Endodermal cell (in vitro differentiated cells): ENCODE results near the gene ROR2. TPM values are rescaled to one million over a fixed set of nuclear protein-coding genes. Genes with fewer than 3 reads are reported as not detected.

ENCODE experiments used
- DNase-seq: peaks from one replicate; pipeline ENCODE4 v3.0.0-alpha.2; 2017
- H3K27ac ChIP-seq: 2 replicates; pipeline ENCODE4 v1.5.1; 2013; ENCODE audit warnings: mild to moderate bottlenecking, low read depth, low read length, moderate library complexity
- H3K27me3 ChIP-seq: 2 replicates; pipeline ENCODE4 v1.6.1; 2013; ENCODE audit warnings: mild to moderate bottlenecking, low read length, moderate library complexity; ENCODE audit not compliant: insufficient read depth, control insufficient read depth, poor library complexity, severe bottlenecking
- H3K36me3 ChIP-seq: 2 replicates; pipeline ENCODE4 v1.7.0; 2013; ENCODE audit warnings: mild to moderate bottlenecking, low read length, moderate library complexity; ENCODE audit not compliant: control insufficient read depth, insufficient read depth
- H3K4me1 ChIP-seq: one replicate; pipeline ENCODE4 v1.7.0; 2013; ENCODE audit warnings: low read length; ENCODE audit not compliant: control insufficient read depth, insufficient read depth
- H3K4me3 ChIP-seq: 2 replicates; pipeline ENCODE4 v1.5.1; 2013; ENCODE audit warnings: mild to moderate bottlenecking, low read length, moderate library complexity
- H3K9ac ChIP-seq: 2 replicates; pipeline ENCODE4 v1.6.1; 2013; ENCODE audit warnings: mild to moderate bottlenecking, low read length, moderate library complexity; ENCODE audit not compliant: poor library complexity, severe bottlenecking; ENCODE audit errors: extremely low read depth
- H3K9me3 ChIP-seq: 2 replicates; pipeline ENCODE4 v1.6.1; 2013; ENCODE audit warnings: mild to moderate bottlenecking, low read length, moderate library complexity; ENCODE audit not compliant: control insufficient read depth
- H3K27ac Mint-ChIP-seq: 2 replicates; pipeline ENCODE4 v1.8.0; 2020; ENCODE audit warnings: mixed read lengths
- H3K27me3 Mint-ChIP-seq: 2 replicates; pipeline ENCODE4 v1.8.0; 2021; ENCODE audit warnings: mild to moderate bottlenecking, mixed read lengths; ENCODE audit not compliant: insufficient read depth
- H3K36me3 Mint-ChIP-seq: 2 replicates; pipeline ENCODE4 v1.8.0; 2020; ENCODE audit warnings: low read depth, mixed read lengths
- H3K4me1 Mint-ChIP-seq: 2 replicates; pipeline ENCODE4 v1.8.0; 2020; ENCODE audit warnings: mixed read lengths
- H3K4me3 Mint-ChIP-seq: 2 replicates; pipeline ENCODE4 v1.8.0; 2020; ENCODE audit warnings: mild to moderate bottlenecking, moderate library complexity, mixed read lengths
- H3K9me3 Mint-ChIP-seq: 2 replicates; pipeline ENCODE4 v1.8.0; 2020; ENCODE audit warnings: mild to moderate bottlenecking, mixed read lengths
- WGBS, 2 experiments: methylation state at CpG; one replicate each; pipeline versions ENCODE4 v1.1.5 to v1.1.7; 2013; ENCODE audit warnings: missing lambda C conversion rate in 2 of 2, mixed read lengths in 1 of 2; ENCODE audit not compliant: insufficient coverage in 1 of 2, insufficient read length in 1 of 2; 5-methylcytosine and 5-hydroxymethylcytosine counted together
- total RNA-seq, 2 donors: library from RNA; stranded (reverse); fragmentation: NEBNext Ultra II Directional in 1 of 2; extraction: Animal tissue kit (Norgen Biotek cat#: 25700) in 1 of 2; gene quantifications; 2 replicates in 1 of 2; 3 replicates in 1 of 2; pipeline ENCODE4 v1.2.1, GENCODE V29; 2021
- TF ChIP-seq, protein P1 (sequence below): fragments of 200-600 bp; sonication (generic); conservative IDR thresholded peaks from 2 replicates; pipeline ENCODE4 v1.5.0; 2021; ENCODE audit warnings: antibody characterized with exemption, mild to moderate bottlenecking

Gene ROR2
- total RNA-seq, 2 donors from 2014 or later, result 104 to 160 TPM

DNA sequence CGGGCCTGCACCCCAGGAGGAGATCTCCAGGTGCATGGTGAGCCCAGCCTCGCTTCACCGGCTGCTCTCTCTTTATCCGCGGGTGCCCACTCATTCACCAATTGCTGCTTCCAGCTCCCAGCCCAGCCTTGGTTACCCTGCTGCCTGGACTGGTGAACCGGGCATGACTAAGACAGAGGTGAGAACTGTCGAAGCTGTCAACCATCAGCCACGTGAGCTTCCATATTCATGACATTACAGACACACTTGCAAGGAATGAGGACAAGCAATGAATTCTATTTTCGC is 220.5 kb downstream of the ROR2 start:
- no peak overlapping the region for H3K4me3 Mint-ChIP-seq
- H3K27me3 Mint-ChIP-seq, result no peaks in the 10 kb centered on the region
- TF ChIP-seq, protein P1, sequence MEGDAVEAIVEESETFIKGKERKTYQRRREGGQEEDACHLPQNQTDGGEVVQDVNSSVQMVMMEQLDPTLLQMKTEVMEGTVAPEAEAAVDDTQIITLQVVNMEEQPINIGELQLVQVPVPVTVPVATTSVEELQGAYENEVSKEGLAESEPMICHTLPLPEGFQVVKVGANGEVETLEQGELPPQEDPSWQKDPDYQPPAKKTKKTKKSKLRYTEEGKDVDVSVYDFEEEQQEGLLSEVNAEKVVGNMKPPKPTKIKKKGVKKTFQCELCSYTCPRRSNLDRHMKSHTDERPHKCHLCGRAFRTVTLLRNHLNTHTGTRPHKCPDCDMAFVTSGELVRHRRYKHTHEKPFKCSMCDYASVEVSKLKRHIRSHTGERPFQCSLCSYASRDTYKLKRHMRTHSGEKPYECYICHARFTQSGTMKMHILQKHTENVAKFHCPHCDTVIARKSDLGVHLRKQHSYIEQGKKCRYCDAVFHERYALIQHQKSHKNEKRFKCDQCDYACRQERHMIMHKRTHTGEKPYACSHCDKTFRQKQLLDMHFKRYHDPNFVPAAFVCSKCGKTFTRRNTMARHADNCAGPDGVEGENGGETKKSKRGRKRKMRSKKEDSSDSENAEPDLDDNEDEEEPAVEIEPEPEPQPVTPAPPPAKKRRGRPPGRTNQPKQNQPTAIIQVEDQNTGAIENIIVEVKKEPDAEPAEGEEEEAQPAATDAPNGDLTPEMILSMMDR, result no peak
- Histone ChIP-seq H3K27ac (no peak overlapping the region), H3K4me1 (no peaks in the 10 kb centered on the region), H3K9ac (no peak overlapping the region), H3K4me3 (no peak overlapping the region), H3K36me3 (peaks cover 98% of the 10 kb centered on the region), H3K27me3 (no peaks in the 10 kb centered on the region), H3K9me3 (no peaks in the 10 kb centered on the region)
- H3K4me1 Mint-ChIP-seq, result no peaks in the 10 kb centered on the region
- H3K36me3 Mint-ChIP-seq, result peaks cover 82% of the 10 kb centered on the region
- H3K9me3 Mint-ChIP-seq, result no peaks in the 10 kb centered on the region
- H3K27ac Mint-ChIP-seq, result no peak overlapping the region
- WGBS, 2 experiments, result 96% methylated on average over 7 to 9 of the region's 9 CpGs
- DNase-seq, result no peak

DNA sequence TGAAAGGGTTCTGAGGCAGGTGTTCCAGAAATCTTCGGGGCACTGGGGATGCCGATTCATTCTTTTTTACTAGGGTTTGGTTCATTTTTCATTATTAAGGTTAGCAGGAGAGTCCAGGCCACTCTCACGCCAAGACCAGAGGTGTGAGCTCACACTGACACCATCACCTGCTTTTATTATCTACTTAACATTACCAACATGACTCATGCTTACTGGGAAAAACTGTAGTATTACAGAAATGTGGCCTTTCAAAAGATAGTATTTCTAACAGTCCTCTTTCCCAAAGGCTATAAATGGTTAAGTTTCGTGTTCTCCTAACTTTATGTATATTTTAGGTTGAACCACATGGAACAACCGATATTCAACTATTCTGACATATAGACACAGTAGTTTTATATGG is 222.1 kb downstream of the ROR2 start:
- H3K9me3 Mint-ChIP-seq, result no peaks in the 10 kb centered on the region
- peaks cover 83% of the 10 kb centered on the region for H3K36me3 Mint-ChIP-seq
- no peaks in the 10 kb centered on the region for H3K27me3 ChIP-seq
- peaks cover 100% of the 10 kb centered on the region for H3K36me3 ChIP-seq
- TF ChIP-seq, protein P1, result no peak
- H3K9me3 ChIP-seq, result no peaks in the 10 kb centered on the region
- H3K9ac ChIP-seq, result no peak overlapping the region
- peak overlapping the region; percentile 55 for H3K27ac Mint-ChIP-seq
- no peak for DNase-seq
- H3K4me1 Mint-ChIP-seq, result peaks cover 7% of the 10 kb centered on the region
- no peak overlapping the region for H3K4me3 Mint-ChIP-seq
- H3K27ac ChIP-seq, result peak overlapping the region; percentile 33
- H3K27me3 Mint-ChIP-seq, result no peaks in the 10 kb centered on the region
- H3K4me1 ChIP-seq, result peaks cover 6% of the 10 kb centered on the region
- 97% methylated on average over 5 of the region's 5 CpGs; no CpG with 5 or more reads in 1 of the 2 experiments for WGBS, 2 experiments
- no peak overlapping the region for H3K4me3 ChIP-seq

DNA sequence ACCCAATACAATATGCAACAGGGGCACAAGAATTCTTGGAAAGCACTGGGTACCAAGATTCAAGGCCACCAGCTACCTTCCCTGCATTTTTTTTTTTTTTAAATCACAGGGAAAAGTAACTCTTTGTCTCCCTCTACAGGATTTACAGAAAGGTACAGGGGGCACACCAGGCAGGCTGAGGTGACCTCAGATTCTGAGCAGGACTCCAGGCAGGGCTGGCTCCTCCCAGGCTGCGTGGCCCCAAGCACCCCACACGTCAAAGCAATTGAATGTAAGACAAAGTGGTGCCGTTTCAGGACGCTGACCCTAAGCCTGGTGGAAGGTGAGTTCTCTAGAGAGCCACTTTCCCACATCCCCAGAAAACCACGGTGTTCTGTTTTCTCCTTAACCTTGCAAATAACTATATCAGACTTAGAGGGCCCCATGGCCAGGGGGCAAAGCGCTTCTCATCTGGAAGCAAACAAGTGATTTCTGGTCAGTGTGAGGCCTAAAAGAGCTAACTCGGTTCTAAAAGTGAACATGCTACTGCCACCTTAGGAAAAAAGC is 222.6 kb downstream of the ROR2 start:
- H3K9ac ChIP-seq, result no peak overlapping the region
- Mint-ChIP-seq H3K9me3 (no peaks in the 10 kb centered on the region), H3K27ac (peak overlapping the region; percentile 55), H3K4me1 (peaks cover 12% of the 10 kb centered on the region), H3K36me3 (peaks cover 86% of the 10 kb centered on the region), H3K4me3 (no peak overlapping the region), H3K27me3 (no peaks in the 10 kb centered on the region)
- H3K4me1 ChIP-seq, result peaks cover 12% of the 10 kb centered on the region
- TF ChIP-seq, protein P1, result peak; percentile 82
- no peak overlapping the region for H3K4me3 ChIP-seq
- DNase-seq, result peak; percentile 85
- H3K36me3 ChIP-seq, result peaks cover 100% of the 10 kb centered on the region
- H3K27me3 ChIP-seq, result no peaks in the 10 kb centered on the region
- 33 to 58% methylated on average over 5 to 7 of the region's 7 CpGs for WGBS, 2 experiments
- no peak overlapping the region for H3K27ac ChIP-seq
- no peaks in the 10 kb centered on the region for H3K9me3 ChIP-seq
